Endometrial microvascular endothelial cells (primary cell): ENCODE measurements around the gene ENDOU. TPM values are rescaled to one million over a fixed set of nuclear protein-coding genes. Genes with fewer than 3 reads are reported as not detected.

Experiments used
- in situ Hi-C: cut with HindIII; loops from 2 replicates; pipeline ENCODE4 v1.10.0; 2017; ENCODE audit warnings: low sequenced_read_pairs, low pct_unique_long_range_greater_than_20kb; ENCODE audit errors: inconsistent ontology term
- total RNA-seq: library from RNA; depleted of rRNA; stranded (reverse); fragments of >200 nt; gene quantifications from one replicate; pipeline ENCODE4 v1.2.3, GENCODE V29; 2015; ENCODE audit errors: inconsistent ontology term

ENDOU gene
- total RNA-seq, 1 donor from 2014 or later: not detected

- in situ Hi-C loops: no loop called here
Observed at GRCh38 chr12:47758584-47758833, 33.2 kb upstream of the ENDOU start.

- in situ Hi-C loops: no loop called here
Observed at GRCh38 chr12:47757840-47758583, 32.7 kb upstream of the ENDOU start.

- in situ Hi-C loops: no loop called here
Observed at GRCh38 chr12:47757364-47757839, 32.1 kb upstream of the ENDOU start.

DNA sequence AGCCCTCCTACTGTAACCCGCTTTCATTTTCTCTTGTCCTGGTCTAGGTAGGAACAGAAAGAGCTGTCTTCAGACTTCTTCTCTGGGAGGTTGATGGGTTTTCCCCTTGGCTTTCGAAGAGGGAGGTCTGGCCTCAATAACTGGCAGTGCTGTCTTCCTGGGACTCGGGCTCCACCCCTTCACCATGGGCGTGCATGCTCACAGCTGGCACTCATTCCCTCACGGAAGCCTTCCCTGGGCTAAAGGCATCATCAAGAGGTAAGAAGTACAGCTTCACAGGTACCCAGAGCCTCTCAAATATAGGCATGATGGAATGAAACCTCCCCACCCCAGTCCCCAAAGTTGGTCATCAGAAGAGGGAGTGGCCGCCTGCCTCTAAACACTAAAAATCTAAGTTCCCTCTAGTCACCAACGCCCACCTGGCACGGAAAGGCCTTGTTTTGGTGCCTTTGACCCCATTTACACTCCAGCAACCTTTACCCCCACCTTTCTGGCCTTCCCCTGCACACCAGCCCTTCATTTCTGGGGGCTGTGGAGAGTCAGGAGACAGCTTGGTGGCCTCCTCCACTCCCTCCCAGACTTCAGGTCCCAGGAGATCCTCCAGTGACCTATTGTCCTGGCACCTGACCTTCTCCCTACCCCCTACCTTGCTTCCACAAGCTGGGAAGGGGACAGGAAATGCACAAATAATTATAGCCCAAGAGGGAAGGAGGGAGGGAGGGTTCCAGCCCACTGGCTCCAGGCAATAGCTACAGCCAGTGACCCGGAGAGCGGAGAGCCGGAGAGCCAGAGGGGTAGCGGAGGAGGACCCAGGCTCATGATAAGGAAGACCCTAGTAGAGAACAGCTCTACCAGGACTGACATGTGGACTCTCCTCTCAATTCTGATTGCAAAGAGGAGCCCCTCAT, 30.6 kb upstream of the ENDOU start:
- in situ Hi-C loops: no loop called here

GRCh38 chr12:47754881-47755280, 29.6 kb upstream of the ENDOU start:
- in situ Hi-C loops: no loop called here

GRCh38 chr12:47754126-47754525, 28.8 kb upstream of the ENDOU start:
- in situ Hi-C loops: no loop called here

DNA sequence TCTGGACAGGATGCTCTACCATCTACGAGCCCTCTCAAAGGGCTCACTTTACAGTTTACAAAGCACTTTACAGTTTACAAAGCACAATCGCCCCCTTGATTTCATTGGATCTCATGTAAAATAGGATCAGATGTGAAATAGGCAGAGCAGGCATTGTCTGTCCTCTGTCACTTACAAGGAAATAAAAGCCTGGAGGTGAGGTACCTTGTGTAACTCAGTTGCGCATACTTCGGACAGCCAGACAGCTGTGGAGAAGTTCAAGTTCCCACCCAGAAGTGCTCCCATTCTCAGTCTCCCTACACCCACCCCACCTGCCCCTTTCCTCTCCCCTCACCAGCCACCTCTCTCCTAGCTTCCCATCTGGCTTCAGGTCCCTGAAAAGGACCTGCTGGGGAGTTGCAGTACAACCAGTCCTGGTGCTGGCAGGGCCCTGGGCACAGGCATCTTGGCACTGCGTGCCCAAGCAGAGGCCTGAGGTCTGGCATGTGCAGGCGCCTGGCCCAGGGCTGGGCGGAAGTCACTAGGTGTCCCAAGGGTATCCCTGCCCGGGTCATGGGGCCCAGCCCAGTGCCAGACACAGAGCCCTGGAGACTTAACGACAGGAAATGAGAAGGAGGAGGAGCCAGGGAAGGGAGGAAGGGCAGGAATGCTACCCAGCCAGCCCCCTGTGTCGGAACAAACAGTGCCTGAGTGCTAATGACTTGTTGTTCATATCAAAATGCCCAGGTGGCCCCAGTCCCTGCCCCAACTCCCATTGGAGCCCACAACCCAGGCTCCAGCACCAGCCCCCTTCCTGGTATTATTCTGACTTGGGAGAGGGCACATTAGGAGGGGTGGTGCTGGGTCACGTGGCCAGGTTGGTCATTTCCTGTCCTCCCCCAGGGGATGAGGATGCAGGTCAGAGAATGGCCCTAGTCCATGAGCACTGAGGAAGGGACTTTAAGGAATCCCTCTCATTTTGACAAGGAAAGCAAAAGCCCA, 28.0 kb upstream of the ENDOU start:
- in situ Hi-C loops: no loop called here

DNA sequence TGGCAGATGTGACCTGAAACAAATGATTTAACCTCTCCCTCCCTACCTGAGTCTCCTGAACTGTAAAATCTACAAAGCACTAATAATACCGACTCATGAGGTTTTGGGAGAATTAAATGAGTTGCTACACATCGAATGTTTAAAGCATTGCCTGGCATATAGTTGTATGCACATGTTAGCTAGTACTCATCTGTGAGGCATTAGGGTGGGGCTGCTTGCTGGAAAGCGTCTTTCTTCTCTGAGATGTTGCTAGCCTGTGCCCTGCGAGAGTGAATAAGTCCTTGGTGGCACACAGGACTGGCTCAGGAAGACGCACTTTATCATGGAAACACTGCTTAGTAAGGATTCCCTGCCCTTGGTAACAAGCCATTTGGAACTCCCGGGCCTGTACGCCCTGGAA, 27.3 kb upstream of the ENDOU start:
- in situ Hi-C loops: no loop called here

DNA sequence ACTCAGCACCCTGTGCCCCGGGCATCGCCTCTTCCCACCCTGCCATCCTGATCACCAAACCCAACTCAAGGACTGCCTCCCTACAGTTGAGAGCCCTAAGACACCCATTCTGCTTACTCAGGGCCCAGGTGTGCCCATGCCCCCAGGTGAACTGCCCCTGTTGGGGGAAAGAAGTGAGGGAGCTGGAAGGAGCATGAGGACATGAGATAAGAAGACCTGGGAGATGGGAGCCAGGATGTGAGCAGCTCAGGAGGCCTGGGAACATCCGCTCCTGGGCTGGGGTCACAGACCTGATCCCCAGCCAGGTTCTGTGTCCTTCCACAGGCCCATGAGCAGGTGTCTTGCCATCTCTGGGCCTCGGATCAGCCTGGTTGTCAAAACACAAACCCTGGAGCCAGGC, 26.8 kb upstream of the ENDOU start:
- in situ Hi-C loops: no loop called here

- in situ Hi-C loops: no loop called here
Observed at GRCh38 chr12:47751561-47751960, 26.3 kb upstream of the ENDOU start.

DNA sequence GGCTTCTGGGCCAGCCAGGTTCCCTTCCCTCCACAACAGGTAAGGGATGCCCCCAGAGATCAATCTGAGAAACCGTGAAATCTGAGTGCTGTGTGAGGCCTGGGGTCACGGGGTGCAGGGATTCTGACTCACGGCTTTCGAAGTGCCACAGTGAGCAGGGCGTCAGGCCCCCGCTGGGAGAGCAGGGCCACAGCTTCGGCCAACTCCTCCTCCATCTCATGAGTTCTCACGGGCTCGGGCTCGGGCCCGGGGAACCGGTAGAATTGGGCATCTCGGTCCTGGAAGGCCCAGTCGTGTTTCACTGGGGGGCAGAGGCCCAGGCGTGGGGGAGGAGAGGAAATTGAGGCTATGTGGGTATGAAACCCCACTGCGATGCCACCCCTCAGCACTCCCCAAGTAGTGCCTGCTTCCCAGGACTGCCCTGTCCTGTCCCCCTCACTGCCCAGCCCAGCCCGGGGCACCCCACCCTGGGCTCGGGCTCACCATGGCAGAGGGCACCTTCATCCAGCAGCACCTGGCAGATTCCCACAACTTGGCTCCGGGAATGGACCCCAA, 25.7 kb upstream of the ENDOU start:
- in situ Hi-C loops: no loop called here

- in situ Hi-C loops: no loop called here
Observed at GRCh38 chr12:47750229-47750798, 25.0 kb upstream of the ENDOU start.

DNA sequence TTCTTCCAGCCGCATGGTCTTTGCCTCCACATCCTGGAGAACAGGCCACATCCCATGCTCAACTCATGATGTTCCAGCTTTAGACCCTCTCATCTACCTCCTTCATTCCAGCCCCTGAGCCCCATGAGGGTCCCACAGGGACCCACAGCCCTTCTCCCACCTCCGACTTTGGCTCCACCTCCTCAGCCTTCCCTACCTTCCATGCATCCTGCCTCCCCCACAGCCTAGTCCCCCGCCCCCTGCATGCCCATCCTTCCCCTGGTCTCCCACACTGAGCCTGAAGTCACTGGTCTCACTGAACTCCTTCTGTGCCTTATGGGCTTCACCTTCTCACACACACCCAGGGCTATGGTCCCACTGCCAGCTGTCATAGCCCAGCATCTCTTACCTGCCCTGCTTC, 23.6 kb upstream of the ENDOU start:
- in situ Hi-C loops: no loop called here

DNA sequence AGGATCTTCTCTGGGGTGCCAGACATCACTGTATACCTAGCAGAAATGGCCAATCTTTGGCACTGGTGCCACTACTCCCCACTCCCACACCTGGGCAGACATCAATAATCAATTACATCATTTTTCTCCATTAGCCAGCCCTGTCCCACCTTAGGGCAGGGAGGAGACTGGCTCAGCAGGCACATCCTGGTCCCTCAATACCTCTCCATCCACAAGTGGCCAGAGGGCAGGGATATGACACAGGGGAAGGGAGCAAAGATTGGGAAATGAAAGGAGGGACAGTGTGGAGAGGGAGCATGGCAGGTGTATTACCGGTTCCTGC, 23.2 kb upstream of the ENDOU start:
- in situ Hi-C loops: no loop called here

DNA sequence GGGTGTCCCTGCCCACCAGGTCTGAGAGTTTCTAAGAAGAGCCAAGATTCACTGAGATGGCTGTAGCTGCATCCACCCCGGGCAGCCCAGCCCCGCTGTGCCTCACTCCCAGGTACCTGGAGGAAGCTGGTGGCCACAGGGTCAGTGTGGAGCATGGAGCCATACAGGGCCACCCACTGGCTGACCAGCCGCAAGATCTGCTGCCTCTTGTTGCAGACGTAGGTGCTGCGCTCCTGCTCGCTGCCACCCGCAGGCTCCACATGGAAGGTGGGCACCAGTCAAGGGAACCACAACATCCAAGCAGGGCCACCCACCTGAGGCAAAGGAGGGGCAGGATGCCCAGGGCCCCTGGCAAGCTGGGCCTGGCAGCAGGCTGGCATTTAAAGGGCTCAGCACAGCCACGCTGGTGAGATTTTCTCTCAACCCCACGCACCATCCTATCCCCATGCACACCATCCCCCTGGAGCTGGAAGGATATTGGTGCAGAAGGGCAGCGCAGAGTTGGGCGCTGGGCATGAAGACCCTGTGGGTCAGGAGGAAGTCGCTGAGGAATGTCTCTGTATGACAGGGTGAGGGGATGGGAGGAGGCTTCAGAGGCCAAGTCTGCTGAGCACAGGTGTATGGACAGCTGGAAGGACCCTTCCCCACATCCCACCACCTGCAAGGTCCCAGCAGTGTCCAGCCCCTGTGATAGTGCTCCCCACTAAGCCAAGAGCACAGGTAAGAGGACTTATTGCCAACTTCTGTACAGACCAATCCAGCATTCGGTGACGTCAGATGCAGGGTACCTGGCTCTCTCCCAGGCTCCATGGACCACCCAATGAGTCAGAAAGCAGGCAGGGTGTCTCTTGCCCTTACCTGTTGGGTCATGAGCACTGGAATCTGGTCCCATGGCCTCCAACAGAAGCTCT, 22.6 kb upstream of the ENDOU start:
- in situ Hi-C loops: no loop called here

GRCh38 chr12:47747126-47747525, 21.8 kb upstream of the ENDOU start:
- in situ Hi-C loops: no loop called here

GRCh38 chr12:47746523-47746922, 21.2 kb upstream of the ENDOU start:
- in situ Hi-C loops: no loop called here

- in situ Hi-C loops: no loop called here
Observed at GRCh38 chr12:47746073-47746472, 20.8 kb upstream of the ENDOU start.
